Epithelial cell of proximal tubule (primary cell): ENCODE results near the gene EPB41L3. TPM values are rescaled to one million over a fixed set of nuclear protein-coding genes. Genes with fewer than 3 reads are reported as not detected.

Source experiments
- DNase-seq: peaks from one replicate; pipeline ENCODE4 v3.0.0-alpha.2; 2011; ENCODE audit warnings: low read depth
- H3K4me3 ChIP-seq: 2 replicates; pipeline ENCODE4 v1.5.1; 2011; ENCODE audit warnings: low read depth, mild to moderate bottlenecking, low read length
- total RNA-seq: library from RNA; depleted of rRNA; stranded (reverse); fragments of >200 nt; gene quantifications from 2 replicates; pipeline ENCODE4 v1.2.3, GENCODE V29; 2015
- TF ChIP-seq, protein P1 (sequence below): conservative IDR thresholded peaks from 2 replicates; pipeline ENCODE4 v1.5.1; 2012; ENCODE audit warnings: low read depth, mild to moderate bottlenecking, low read length

The EPB41L3 gene
- total RNA-seq, 1 donor from 2014 or later = 79.6 TPM

GRCh38 chr18:5543036-5543680 is 639 bp downstream of the EPB41L3 start:
- DNase-seq = no peak
- TF ChIP-seq, protein P1, sequence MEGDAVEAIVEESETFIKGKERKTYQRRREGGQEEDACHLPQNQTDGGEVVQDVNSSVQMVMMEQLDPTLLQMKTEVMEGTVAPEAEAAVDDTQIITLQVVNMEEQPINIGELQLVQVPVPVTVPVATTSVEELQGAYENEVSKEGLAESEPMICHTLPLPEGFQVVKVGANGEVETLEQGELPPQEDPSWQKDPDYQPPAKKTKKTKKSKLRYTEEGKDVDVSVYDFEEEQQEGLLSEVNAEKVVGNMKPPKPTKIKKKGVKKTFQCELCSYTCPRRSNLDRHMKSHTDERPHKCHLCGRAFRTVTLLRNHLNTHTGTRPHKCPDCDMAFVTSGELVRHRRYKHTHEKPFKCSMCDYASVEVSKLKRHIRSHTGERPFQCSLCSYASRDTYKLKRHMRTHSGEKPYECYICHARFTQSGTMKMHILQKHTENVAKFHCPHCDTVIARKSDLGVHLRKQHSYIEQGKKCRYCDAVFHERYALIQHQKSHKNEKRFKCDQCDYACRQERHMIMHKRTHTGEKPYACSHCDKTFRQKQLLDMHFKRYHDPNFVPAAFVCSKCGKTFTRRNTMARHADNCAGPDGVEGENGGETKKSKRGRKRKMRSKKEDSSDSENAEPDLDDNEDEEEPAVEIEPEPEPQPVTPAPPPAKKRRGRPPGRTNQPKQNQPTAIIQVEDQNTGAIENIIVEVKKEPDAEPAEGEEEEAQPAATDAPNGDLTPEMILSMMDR = no peak
- H3K4me3 ChIP-seq = peak overlapping the region; percentile 53

DNA sequence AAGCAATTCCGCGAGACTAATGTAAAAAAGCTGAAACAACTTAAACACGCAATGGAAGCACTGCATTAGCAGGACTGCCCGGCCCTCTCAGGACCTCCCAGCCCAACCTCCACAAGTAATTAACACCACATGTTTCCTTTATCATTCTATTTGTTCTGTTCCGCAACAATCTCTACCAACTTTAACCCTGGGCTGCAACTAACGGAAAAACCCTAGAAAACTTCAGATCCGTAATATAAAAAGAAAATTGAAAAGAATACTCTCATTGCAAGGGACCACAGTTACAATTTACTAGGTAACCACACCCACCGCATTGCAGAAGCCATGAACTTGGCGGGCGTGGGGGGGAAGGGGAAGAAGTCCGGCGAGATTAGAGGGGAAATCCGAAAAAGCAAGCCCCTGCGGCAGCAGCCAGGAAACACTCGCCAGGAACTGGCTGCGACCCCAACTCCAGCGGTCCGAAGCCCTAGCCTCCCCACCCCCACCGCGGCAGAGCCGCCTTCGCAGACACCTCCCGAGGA is 1.2 kb downstream of the EPB41L3 start:
- DNase-seq = no peak
- H3K4me3 ChIP-seq = peak overlapping the region; percentile 53
- TF ChIP-seq, protein P1 = no peak

- no peak for DNase-seq
- no peak overlapping the region for H3K4me3 ChIP-seq
- TF ChIP-seq, protein P1 = no peak
Observed at GRCh38 chr18:5541644-5542043, 2.2 kb downstream of the EPB41L3 start.

GRCh38 chr18:5539391-5539790 is 4.4 kb downstream of the EPB41L3 start:
- no peak for DNase-seq
- TF ChIP-seq, protein P1 = no peak
- H3K4me3 ChIP-seq = no peak overlapping the region

- DNase-seq = no peak
- H3K4me3 ChIP-seq = no peak overlapping the region
- TF ChIP-seq, protein P1 = no peak
Observed at GRCh38 chr18:5538544-5538943, 5.3 kb downstream of the EPB41L3 start.

DNA sequence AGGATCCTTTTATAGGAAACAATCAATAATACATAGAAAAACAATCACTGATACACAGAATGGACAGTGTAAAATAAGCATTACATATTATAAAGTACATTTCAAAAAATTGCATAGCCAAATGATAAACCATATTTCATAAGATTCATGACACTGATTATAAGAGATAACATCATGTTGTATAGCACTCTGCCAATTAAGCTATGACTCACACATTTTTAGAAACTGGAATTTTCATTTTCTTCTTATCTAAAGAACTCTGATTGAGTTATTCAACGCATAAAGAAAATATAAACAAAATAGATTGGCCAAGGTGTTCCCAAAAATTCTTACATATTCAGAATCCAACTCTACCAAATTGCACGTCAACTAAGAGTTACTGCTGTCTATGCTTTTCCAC is 5.9 kb downstream of the EPB41L3 start:
- TF ChIP-seq, protein P1 = no peak
- DNase-seq = no peak
- no peak overlapping the region for H3K4me3 ChIP-seq

- DNase-seq = peak; percentile 80
- no peak overlapping the region for H3K4me3 ChIP-seq
- TF ChIP-seq, protein P1 = no peak
Observed at GRCh38 chr18:5534845-5535244, 9.0 kb downstream of the EPB41L3 start.
